ENCODE data around the gene RHOXF2. TPM values are rescaled to one million over a fixed set of nuclear protein-coding genes. Genes with fewer than 3 reads are reported as not detected.
"Not testable (repeated sequence)": the region's sequence is repeated elsewhere in the genome, so short reads cannot be mapped to it uniquely, and the experiment has no call there.

Gene RHOXF2
- total and polyA plus RNA-seq, 12 donors = not detected

DNA sequence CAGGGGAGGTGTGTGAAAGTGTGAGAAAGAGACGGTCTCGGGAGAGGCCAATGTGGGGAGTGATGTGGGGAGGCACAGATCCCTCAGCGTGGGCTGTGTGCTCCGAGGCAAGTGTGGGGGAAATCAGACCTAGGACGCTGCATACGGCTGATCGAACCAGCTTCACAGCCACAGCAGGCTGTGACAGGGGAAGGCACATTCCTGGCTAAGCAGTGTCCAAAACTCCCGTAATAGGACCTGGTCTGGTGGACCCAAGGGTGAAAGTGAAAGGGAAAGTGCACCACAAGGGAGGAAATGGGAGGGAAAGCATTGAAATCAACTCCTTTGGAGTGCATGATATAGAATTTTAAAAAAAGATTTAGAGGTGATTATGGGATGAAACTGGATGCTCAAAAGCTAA lies 10.9 kb upstream of the RHOXF2 start:
- H3K4me1 ChIP-seq = peaks cover 0 to 7% (median 0%) of the 10 kb centered on the region in 9 donors
- WGBS, 2 donors = 93% methylated on average over 8 of the region's 8 CpGs
- TF ChIP-seq CTCF (IDR thresholded peaks at IDR 0.05) = no peak
- H3K9me3 ChIP-seq = peaks cover 0 to 13% (median 0%) of the 10 kb centered on the region in 11 donors
- DNase-seq (no peak), ATAC-seq (no peak)
- no peaks in the 10 kb centered on the region for H3K36me3 ChIP-seq
- H3K27me3 ChIP-seq = peaks cover 0 to 22% (median 0%) of the 10 kb centered on the region in 7 donors
- intact Hi-C loops (cut with DNase I) = no loop called here
- H3K27ac ChIP-seq = no peak overlapping the region
- no peak overlapping the region for H3K4me3 ChIP-seq

- H3K27ac ChIP-seq; H3K4me1 ChIP-seq; H3K27me3 ChIP-seq; H3K4me3 ChIP-seq; H3K36me3 ChIP-seq; intact Hi-C loops (cut with DNase I); DNase-seq: not testable (repeated sequence)
- H3K9me3 ChIP-seq = peaks cover 0 to 13% (median 0%) of the 10 kb centered on the region in 11 donors
- peak in 5 of 8 donors; percentile 25 to 50 (median 41) for ATAC-seq
- WGBS, 2 donors = no CpG with 5 or more reads among the region's 12 CpGs
These were observed 8.2 kb upstream of the RHOXF2 start for GRCh38 chrX:120150109-120150744.

GRCh38 chrX:120159086-120159485 lies 673 bp downstream of the RHOXF2 start:
- WGBS, 2 donors = 96 to 97% methylated on average over 15 to 16 of the region's 33 CpGs
- not testable (repeated sequence) for DNase-seq

DNA sequence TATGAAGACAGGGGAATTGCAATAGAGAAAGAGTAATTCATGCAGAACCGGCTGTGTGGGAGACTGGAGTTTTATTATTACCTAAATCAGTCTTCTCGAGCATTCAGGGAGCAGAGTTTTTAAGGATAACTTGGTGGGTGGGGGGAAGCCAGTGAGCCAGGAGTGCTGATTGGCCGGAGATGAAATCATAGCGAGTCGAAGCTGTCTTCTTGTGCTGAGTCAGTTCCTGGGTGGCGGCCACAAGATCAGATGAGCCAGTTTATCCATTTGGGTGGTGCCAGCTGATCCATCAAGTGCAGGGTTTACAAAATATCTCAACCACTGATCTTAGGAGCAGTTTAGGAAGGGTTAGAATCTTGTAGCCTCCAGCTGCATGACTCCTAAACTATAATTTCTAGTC lies 34.8 kb downstream of the RHOXF2 start:
- H3K36me3 ChIP-seq; H3K4me3 ChIP-seq; ATAC-seq; H3K4me1 ChIP-seq; H3K27ac ChIP-seq; intact Hi-C loops (cut with DNase I); DNase-seq; H3K9me3 ChIP-seq; H3K27me3 ChIP-seq: not testable (repeated sequence)
- no CpG with 5 or more reads among the region's 6 CpGs for WGBS, 2 donors

More at GRCh38 chrX:120159086-120159485, 673 bp downstream of the RHOXF2 start:
- ATAC-seq; H3K4me1 ChIP-seq; H3K27ac ChIP-seq; H3K9me3 ChIP-seq; intact Hi-C loops (cut with DNase I); H3K4me3 ChIP-seq; H3K36me3 ChIP-seq; H3K27me3 ChIP-seq: not testable (repeated sequence)

- H3K36me3 ChIP-seq; DNase-seq; H3K4me3 ChIP-seq; ATAC-seq; intact Hi-C loops (cut with DNase I); H3K9me3 ChIP-seq; H3K27me3 ChIP-seq; H3K4me1 ChIP-seq; H3K27ac ChIP-seq: not testable (repeated sequence)
- WGBS, 2 donors = no CpG with 5 or more reads among the region's 2 CpGs
These were observed 35.3 kb downstream of the RHOXF2 start for GRCh38 chrX:120193720-120194119.

DNA sequence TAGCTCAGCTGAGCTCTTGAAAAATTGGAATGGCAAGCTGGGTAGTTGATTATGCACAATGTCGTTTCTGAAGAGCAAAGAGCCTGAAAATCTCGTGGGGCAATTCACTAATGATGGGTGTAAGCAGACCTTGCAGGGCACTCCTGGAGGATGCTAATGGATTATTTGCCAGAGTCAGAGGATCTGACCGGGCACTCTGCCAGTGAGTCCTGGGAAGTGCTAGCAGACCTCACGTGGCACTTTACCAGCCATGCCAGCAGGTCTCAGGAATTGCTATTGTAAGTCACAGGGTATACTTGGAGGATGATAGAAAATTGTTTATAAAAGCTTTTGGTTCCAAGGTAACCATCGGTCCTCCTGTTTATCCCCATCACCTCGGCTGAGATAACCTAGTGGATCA lies 37.4 kb downstream of the RHOXF2 start:
- intact Hi-C loops (cut with DNase I); H3K9me3 ChIP-seq: not testable (repeated sequence)
- peak in 3 of 8 donors; percentile 44 to 61 (median 46) for ATAC-seq

DNA sequence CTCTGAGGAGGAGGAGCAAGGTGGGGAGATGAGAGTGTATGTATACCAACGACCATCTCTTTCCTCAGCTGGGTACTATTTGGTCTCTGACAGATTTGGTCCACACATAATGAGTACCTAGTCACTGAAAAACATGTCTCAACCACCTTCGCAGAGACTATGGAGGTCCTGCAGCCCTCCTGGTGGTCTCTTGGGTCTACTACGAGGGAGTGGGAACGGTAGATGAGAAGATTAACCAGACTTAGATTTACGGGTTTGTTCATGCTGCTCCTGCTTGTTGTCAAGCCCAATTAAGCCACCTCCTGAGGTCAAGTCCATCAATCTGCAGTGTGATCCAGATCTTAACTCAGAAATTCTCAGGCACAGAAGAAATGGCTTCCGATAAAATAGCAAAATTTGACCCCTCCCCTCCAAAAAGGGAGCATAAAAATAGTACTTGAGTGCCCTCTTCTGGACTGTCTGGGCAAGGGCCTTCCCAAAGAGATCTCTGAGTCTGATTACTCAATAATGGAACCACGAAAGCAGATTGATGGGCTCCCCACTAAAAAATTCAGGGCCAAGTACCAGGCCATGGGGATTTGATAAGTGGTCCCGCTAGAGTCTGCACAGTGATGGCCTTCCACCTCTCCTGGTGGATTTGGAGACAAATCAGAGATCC lies 38.3 kb downstream of the RHOXF2 start:
- intact Hi-C loops (cut with DNase I); ATAC-seq; H3K4me1 ChIP-seq; H3K27ac ChIP-seq; DNase-seq; H3K9me3 ChIP-seq; H3K36me3 ChIP-seq; H3K4me3 ChIP-seq: not testable (repeated sequence)
- peaks cover 0 to 14% (median 0%) of the 10 kb centered on the region in 7 donors for H3K27me3 ChIP-seq
- no CpG with 5 or more reads among the region's 8 CpGs for WGBS, 2 donors

More for the DNA sequence above, 37.4 kb downstream of the RHOXF2 start:
- not testable (repeated sequence) for H3K36me3 ChIP-seq, DNase-seq, H3K4me1 ChIP-seq, H3K4me3 ChIP-seq, H3K27ac ChIP-seq
- no CpG with 5 or more reads among the region's 6 CpGs for WGBS, 2 donors
- H3K27me3 ChIP-seq = peaks cover 0 to 12% (median 0%) of the 10 kb centered on the region in 7 donors
